ENCODE results near the gene CD300LB.

- TF ChIP-seq EZH2 (IDR thresholded peaks at IDR 0.05; ENCODE audit: insufficient read depth, low read length): no peak
- TF ChIP-seq, protein P1, sequence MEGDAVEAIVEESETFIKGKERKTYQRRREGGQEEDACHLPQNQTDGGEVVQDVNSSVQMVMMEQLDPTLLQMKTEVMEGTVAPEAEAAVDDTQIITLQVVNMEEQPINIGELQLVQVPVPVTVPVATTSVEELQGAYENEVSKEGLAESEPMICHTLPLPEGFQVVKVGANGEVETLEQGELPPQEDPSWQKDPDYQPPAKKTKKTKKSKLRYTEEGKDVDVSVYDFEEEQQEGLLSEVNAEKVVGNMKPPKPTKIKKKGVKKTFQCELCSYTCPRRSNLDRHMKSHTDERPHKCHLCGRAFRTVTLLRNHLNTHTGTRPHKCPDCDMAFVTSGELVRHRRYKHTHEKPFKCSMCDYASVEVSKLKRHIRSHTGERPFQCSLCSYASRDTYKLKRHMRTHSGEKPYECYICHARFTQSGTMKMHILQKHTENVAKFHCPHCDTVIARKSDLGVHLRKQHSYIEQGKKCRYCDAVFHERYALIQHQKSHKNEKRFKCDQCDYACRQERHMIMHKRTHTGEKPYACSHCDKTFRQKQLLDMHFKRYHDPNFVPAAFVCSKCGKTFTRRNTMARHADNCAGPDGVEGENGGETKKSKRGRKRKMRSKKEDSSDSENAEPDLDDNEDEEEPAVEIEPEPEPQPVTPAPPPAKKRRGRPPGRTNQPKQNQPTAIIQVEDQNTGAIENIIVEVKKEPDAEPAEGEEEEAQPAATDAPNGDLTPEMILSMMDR (IDR thresholded peaks at IDR 0.05; ENCODE audit: insufficient read depth, low read depth, low read length): no peak
Measured at GRCh38 chr17:74502861-74503260, 28.4 kb downstream of the CD300LB start.

Measured in astrocyte (in vitro differentiated cells and primary cell).